Pons (tissue), 1 donor: Measurements from ENCODE around the gene FYB1.

Experiments used
- DNase-seq: peaks from one replicate; pipeline ENCODE4 v3.0.0-alpha.2; 2016; ENCODE audit warnings: low spot score

Gene FYB1

DNA sequence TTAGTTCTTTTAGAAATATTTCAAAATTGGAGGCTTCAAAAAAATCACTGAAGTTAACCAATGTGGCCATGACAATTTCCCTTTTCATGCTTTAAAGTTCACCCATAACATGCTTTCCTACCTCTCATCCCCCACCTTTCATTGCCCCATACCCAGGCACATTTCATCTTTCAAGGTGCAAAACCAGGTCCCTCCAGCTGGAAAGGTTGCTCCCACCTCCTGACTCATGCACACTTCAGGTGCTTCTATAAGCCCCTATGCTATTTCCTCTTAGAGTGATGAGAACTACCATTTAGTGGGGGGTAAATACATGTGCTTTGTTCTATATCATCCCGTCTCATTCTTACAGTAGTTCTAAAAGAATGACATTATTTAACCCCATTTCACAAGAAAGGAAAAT, 15.4 kb downstream of the FYB1 start:
- no peak for DNase-seq

GRCh38 chr5:39203275-39203922, 16.0 kb downstream of the FYB1 start:
- DNase-seq: no peak

DNA sequence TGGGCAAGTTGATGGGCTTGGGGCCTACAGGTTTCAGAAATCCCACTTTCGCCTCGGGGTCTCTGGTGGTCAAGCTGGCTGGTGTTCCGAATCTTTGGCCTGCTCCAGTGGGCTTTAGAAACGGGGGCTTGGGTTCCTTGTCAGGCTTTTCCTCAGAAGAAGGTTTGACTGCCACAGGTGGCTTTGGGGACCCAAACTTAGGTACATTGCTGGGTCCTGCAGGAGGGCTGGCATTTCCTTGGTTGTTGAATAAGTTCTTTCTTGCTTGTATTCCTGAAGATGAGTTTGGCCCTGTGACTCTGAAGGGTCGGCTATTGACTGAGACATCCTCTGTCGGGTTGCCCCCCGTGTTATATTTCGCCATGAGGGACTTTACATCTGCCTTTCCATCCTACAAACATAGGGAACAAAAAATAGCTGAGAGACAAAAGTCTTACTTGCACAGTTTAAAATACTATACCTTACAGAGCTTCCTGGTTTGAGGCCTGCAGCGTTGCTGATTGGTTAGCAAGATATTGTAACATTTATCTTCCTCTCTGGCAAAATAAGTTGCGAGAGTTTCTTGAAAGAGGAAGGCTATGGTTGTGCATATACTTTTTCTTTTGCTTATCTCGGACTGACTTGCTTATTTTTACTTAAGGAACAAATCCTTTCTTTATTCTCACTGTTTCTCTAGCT, 16.6 kb downstream of the FYB1 start:
- peak; percentile 45 for DNase-seq

DNA sequence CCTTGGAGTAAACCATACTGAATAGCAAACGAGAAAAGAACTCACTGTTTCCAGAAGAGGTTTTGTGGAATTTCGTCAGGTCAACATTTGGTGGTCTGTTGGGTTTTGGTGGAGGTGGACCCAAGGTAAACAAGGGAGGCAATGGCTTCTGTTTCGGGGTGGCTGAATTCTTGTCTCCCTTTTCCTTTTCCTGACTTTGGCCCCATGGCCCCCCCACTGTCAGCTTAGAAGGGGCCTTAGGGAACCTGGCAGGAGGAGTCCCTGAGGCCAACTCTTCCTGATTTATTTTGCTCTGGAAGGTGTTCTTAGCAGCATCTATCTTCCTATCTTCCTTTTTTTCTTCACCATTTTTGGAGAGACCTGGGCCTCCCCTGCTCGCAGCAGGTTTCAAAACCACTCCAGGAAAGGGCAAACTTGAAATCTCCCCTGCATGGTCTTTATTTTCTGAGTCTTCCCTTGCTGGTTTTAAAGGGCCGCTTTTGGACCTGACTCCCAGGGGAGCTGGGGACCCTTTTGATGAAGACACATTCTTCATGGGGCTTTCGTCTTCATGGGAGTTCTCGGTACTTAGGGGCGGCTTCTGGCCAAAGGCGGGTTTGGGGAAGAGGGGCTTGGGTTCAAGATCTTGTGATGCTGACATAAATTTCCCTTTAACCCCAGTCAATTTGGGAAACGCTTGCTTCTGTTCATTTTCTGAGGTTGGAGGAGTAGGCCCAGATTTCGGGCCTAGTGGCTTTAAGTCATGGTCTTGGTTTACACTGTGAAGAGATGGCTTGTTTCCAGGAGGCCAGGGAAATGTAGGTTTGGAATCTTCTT, 17.4 kb downstream of the FYB1 start:
- DNase-seq: no peak

- peak; percentile 62 for DNase-seq
Observed at GRCh38 chr5:39201160-39201780, 18.1 kb downstream of the FYB1 start.

DNA sequence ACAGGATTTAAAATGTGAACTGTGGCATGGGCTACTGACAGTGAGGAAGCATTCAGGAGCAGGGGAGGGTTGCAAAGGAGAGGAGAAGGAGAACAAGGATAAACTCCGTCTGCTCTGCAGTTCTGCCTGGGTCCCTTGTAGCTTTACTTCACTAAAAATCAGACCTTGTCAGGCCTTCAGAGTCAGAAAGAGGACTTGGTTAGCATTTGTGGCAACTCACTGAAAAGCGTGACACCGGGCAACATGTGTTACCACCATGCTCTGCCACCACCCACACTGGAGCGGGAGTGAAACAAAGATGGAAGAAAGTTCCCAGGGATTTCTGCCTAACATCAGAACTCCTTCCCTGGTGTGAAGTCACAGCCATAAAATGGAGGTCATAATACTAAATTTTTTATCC, 19.3 kb downstream of the FYB1 start:
- DNase-seq: no peak

- no peak for DNase-seq
Observed at GRCh38 chr5:39199335-39199734, 20.0 kb downstream of the FYB1 start.

- DNase-seq: no peak
Observed at GRCh38 chr5:39198127-39198526, 21.2 kb downstream of the FYB1 start.

DNA sequence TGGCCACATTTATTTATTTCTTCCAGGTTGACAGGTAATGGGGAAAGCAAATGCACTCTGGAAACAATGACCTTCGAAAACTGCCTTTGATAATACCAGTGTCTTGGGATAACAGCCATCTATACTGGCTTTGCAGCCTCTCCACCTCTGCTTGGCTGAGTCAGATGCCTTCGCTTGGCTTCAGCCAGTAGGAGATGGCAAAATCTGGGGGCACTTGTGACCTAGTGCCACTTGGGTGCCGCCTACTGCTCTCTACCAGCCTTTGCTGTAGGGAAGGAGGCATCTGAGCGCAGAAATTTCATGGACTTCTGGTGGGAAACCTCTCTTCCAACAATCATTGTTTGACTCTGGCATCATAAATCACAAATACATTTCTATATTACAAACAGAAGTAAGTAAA, 21.8 kb downstream of the FYB1 start:
- no peak for DNase-seq

GRCh38 chr5:39195198-39195826, 24.1 kb downstream of the FYB1 start:
- no peak for DNase-seq

DNA sequence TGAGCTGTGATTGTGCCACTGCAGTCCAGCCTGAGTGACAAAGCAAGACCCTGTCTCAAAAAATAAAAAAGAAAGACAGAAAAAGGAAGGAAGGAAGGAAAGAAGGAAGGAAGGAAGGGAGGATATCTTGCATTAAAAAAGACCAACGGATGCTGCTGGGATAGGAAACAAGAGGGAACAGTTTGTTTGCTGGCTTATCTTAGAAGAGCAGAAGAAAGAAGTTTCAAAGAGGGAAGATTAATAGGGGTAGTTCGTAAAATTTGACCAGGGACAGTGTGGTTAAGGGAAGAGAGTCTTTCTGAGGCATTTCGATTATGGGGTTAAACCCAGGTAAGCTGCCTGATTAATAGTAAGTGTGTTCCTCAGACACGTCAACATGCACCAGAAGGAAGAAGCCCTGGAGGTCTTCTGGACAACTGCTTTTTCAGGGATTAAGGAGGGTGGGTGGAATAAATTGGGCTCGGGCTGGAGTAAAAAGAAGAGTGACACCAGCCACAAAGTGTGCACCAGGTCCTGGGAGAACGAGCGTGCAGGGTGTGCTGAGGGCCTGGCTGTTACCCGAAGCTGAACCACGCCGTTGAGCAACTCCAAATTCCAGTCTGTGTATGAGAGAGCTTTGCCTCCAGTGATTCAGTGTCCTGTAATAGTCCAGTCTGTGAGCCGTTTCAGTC, 24.8 kb downstream of the FYB1 start:
- no peak for DNase-seq

- DNase-seq: no peak
Observed at GRCh38 chr5:39193553-39194465, 25.6 kb downstream of the FYB1 start.

DNA sequence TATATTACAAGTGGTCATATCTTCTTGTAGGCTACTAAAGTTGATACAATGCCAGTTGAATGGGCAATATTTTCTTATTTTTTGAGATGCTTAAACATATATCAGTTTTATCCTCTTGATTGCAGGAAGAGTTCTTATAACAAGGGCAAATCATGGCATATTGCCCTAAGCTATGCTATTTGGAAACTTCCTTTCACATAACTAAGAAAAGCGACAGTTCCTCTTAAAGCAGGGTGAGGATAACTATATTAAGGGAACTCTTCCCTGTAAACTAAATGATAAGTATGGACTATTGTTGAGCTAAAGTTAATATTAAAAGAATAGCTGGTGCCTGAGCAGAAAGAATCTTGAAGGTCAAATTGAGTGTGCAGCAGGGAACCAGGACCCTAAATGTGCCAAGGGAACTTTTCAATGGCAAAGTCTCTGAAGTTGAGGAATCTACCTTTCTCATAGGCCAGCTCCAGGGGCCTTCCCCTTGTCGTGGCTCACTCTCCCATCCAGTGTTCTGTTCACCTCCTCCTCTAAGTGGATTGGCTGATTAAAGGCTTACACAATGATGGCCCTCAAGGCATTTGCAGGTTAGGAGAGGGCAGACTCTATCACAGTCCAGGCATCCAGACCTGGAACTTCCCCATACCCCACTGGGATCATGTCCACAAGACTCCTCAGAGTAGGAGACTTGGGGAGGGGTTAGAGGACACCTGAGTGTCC, 26.8 kb downstream of the FYB1 start:
- DNase-seq: peak; percentile 34

DNA sequence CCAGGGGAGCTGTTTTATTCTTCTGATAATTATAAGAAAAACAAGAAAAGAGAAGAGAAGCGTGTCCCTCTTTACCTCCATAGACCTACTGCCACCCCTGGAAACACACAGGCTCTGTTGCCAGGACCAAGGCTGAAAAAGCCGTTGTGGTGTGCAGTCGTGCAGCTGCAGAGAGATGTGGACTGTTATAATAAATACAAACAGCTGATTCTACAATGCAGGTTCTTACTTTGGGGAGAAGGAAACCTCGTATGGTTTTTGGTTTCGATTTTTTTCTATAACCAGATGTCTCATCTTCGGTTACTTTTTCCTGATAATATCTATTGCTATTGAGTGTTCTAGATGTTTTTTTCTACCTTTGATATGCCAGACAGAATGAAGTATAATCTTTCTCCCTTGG, 28.1 kb downstream of the FYB1 start:
- peak; percentile 77 for DNase-seq

GRCh38 chr5:39190311-39191102, 28.9 kb downstream of the FYB1 start:
- peak; percentile 32 for DNase-seq

GRCh38 chr5:39189292-39189955, 29.9 kb downstream of the FYB1 start:
- no peak for DNase-seq

DNA sequence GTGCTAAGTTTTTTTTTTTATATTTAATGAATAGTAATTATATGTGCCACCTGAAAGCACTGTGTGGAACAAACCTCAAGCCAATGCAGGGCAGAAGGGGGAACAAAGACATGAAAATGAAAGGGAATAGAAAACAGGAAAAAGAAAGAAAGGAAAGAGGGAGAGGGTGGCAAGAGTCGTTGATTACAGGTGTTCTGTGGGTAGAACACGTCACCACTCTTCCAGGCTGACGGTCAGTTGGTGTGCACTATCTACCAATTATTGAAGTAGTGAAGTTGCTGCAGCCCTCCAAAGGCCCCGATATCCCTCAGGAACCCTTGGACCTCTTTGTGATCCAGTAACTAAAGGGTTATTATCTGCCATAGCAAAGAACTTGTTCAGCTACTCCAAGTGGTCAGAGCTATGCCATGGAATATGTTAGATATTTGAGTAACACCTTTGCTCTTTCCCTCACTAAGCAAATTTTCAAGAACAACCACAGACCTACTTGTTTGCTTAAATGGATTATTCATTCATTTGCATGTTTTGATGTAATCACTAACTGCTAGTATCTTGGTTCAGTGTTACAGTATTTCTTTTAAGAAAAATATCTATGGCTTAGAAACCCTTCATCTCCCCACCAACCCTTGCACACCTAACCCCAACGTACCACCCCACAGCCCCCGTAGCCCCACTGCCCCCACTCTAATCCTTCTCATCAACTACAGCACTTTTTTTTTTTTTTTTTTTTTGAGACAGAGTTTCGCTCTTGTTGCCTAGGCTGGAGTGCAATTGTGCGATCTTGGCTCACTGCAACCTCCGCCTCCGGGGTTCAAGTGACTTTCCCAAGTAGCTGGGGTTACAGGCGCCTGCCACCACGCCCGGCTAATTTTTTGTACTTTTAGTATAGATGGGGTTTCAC, 31.3 kb downstream of the FYB1 start:
- no peak for DNase-seq
